Stimulated activated naive CD4-positive, alpha-beta T cell treated with Interleukin-2 at 50 U/mL for 16 hours (primary cell): Measurements from ENCODE around the gene OR5B21.

Experiments used
- DNase-seq: peaks from one replicate; lab custom pipeline; 2025; lab: John Stamatoyannopoulos, UW

The OR5B21 gene

GRCh38 chr11:58493676-58494075 is 14.2 kb downstream of the OR5B21 start:
- DNase-seq = no peak

GRCh38 chr11:58490827-58491226 is 17.1 kb downstream of the OR5B21 start:
- DNase-seq = no peak

GRCh38 chr11:58487170-58487569 is 20.7 kb downstream of the OR5B21 start:
- no peak for DNase-seq

GRCh38 chr11:58485961-58486360 is 21.9 kb downstream of the OR5B21 start:
- no peak for DNase-seq

GRCh38 chr11:58471892-58472291 is 36.0 kb downstream of the OR5B21 start:
- DNase-seq = no peak

GRCh38 chr11:58466293-58466692 is 41.6 kb downstream of the OR5B21 start:
- DNase-seq = no peak

- DNase-seq = no peak
These were observed 42.2 kb downstream of the OR5B21 start for GRCh38 chr11:58465690-58466089.
